HepG2 (cell line): ENCODE data around the gene TFE3. TPM values are rescaled to one million over a fixed set of nuclear protein-coding genes. Genes with fewer than 3 reads are reported as not detected.

Source experiments
- ATAC-seq: fragments of 200-7000 bp; cut with Tn5 transposase; 3 replicates; pipeline ENCODE4 v1.9.1; 2020; ENCODE audit warnings: mild to moderate bottlenecking, moderate library complexity
- BruUV-seq: library from RNA; stranded (reverse); fragments of 400-500 nt; replicated peaks from 2 replicates; lab custom pipeline; 2021; lab: Mats Ljungman, UMichigan
- CTCF ChIA-PET: fragments of 300-600 bp; formaldehyde crosslinking; extraction: SDS; loops from one replicate; lab custom pipeline; 2021; ENCODE audit warnings: low total read pairs, inconsistent platforms, low intra/inter-chr PET ratio; lab: Yijun Ruan, JAX
- POLR2A ChIA-PET: fragments of 350-600 bp; sonication (Branson Sonifier 250); formaldehyde crosslinking; loops from one replicate; lab custom pipeline; 2020; ENCODE audit warnings: antibody characterized with exemption, inconsistent platforms; lab: Yijun Ruan, JAX
- DNase-seq: peaks from one replicate; pipeline ENCODE4 v3.0.0-alpha.2; 2015; ENCODE audit warnings: low spot score
- FAIRE-seq: peaks from 3 replicates; lab custom pipeline; 2011; peaks lifted over from hg19 to GRCh38; lab: Jason Lieb, UNC
- H2AFZ ChIP-seq: one replicate; pipeline ENCODE4 v1.6.1; 2011; ENCODE audit warnings: low read length, inconsistent platforms
- H3K27ac ChIP-seq: fragments of 300-600 bp; 3 replicates; pipeline ENCODE4 v1.8.0; 2011; ENCODE audit warnings: mixed run types, mild to moderate bottlenecking, mixed read lengths, low read length, inconsistent platforms; ENCODE audit not compliant: insufficient read depth; ENCODE audit errors: extremely low read length
- H3K27me3 ChIP-seq, 2 experiments: fragments of 200-600 bp in 1 of 2; 2 replicates in 1 of 2; 3 replicates in 1 of 2; pipeline versions ENCODE4 v1.6.0 to v1.8.0; 2011; ENCODE audit warnings: low read length in 2 of 2, mild to moderate bottlenecking in 2 of 2, moderate library complexity in 2 of 2, inconsistent platforms in 1 of 2; ENCODE audit not compliant: insufficient read depth in 2 of 2, control insufficient read depth in 1 of 2
- H3K36me3 ChIP-seq, 2 experiments: fragments of 200-600 bp in 1 of 2; replicated peaks in 1 of 2; 2 replicates in 1 of 2; 3 replicates in 1 of 2; pipeline versions ENCODE4 v1.5.1 to v1.8.0; 2011; ENCODE audit warnings: low read length in 2 of 2, inconsistent platforms in 1 of 2; ENCODE audit not compliant: insufficient read depth in 2 of 2, control insufficient read depth in 1 of 2
- H3K4me1 ChIP-seq: 2 replicates; pipeline ENCODE4 v1.5.1; 2012; ENCODE audit warnings: low read length, inconsistent platforms; ENCODE audit not compliant: insufficient read depth
- H3K4me2 ChIP-seq: 2 replicates; pipeline ENCODE4 v1.6.0; 2011; ENCODE audit warnings: low read depth, low read length, inconsistent platforms
- H3K4me3 ChIP-seq, 3 experiments: fragments of 200-600 bp in 1 of 3; sonication (generic), shearing (Covaris generic) in 1 of 3; replicated peaks in 1 of 3; 2 replicates each; pipeline ENCODE4 v1.5.1; 2011 to 2016; ENCODE audit warnings: low read length in 3 of 3, inconsistent platforms in 2 of 3, low read depth in 2 of 3, mild to moderate bottlenecking in 2 of 3, control low read depth in 1 of 3, mixed read lengths in 1 of 3; ENCODE audit not compliant: insufficient read depth in 1 of 3
- H3K79me2 ChIP-seq: one replicate; pipeline ENCODE4 v1.6.1; 2011; ENCODE audit warnings: low read length, inconsistent platforms; ENCODE audit not compliant: insufficient read depth
- H3K9ac ChIP-seq: 2 replicates; pipeline ENCODE4 v1.6.0; 2011; ENCODE audit warnings: mild to moderate bottlenecking, low read depth, low read length, inconsistent platforms; ENCODE audit not compliant: insufficient read depth
- H3K9me3 ChIP-seq: 2 replicates; pipeline ENCODE4 v1.5.1; 2012; ENCODE audit warnings: mild to moderate bottlenecking, low read length
- H4K20me1 ChIP-seq: 2 replicates; pipeline ENCODE4 v1.6.0; 2011; ENCODE audit warnings: inconsistent platforms, mild to moderate bottlenecking, low read length, moderate library complexity; ENCODE audit not compliant: insufficient read depth
- ARHGAP35 ChIP-seq: sonication (generic); formaldehyde crosslinking; IDR thresholded peaks from 2 replicates; pipeline ENCODE4 v1.9.0; 2022; ENCODE audit warnings: mild to moderate bottlenecking, inconsistent platforms, moderate library complexity, missing genetic modification reagents, borderline replicate concordance
- ATF3 ChIP-seq: sonication (generic); formaldehyde crosslinking; IDR thresholded peaks from 2 replicates; pipeline ENCODE4 v1.4.0; 2020; ENCODE audit warnings: missing genetic modification reagents
- ATRX ChIP-seq: sonication (generic); formaldehyde crosslinking; IDR thresholded peaks from 2 replicates; pipeline ENCODE4 v1.4.0; 2020; ENCODE audit warnings: missing genetic modification reagents, borderline replicate concordance
- FOXA3 ChIP-seq: IDR thresholded peaks from 2 replicates; pipeline ENCODE4 v1.6.1; 2016; ENCODE audit warnings: missing genetic modification reagents, missing compliant biosample characterization
- MAF1 ChIP-seq: sonication (generic); formaldehyde crosslinking; IDR thresholded peaks from 2 replicates; pipeline ENCODE4 v1.5.0; 2020; ENCODE audit warnings: missing genetic modification reagents, borderline replicate concordance
- SP4 ChIP-seq: sonication (generic); formaldehyde crosslinking; IDR thresholded peaks from 2 replicates; pipeline ENCODE4 v1.8.1; 2023; ENCODE audit warnings: mild to moderate bottlenecking, missing genetic modification reagents
- TAF15 ChIP-seq: fragments of 200-400 bp; formaldehyde crosslinking; IDR thresholded peaks from one replicate; pipeline ENCODE4 v1.6.1; 2018; ENCODE audit warnings: mild to moderate bottlenecking, low read depth, low read length; ENCODE audit not compliant: poor library complexity, severe bottlenecking
- ZFP91 ChIP-seq: sonication (generic); formaldehyde crosslinking; IDR thresholded peaks from 2 replicates; pipeline ENCODE4 v1.9.0; 2022; ENCODE audit warnings: missing genetic modification reagents, mild to moderate bottlenecking, borderline replicate concordance
- ZNF329 ChIP-seq: sonication (generic); formaldehyde crosslinking; IDR thresholded peaks from 2 replicates; pipeline ENCODE4 v1.9.0; 2021; ENCODE audit warnings: low read depth, mild to moderate bottlenecking, missing genetic modification reagents
- ZNF589 ChIP-seq: sonication (generic); formaldehyde crosslinking; conservative IDR thresholded peaks from 2 replicates; pipeline ENCODE4 v1.8.0; 2022; ENCODE audit warnings: mild to moderate bottlenecking, moderate library complexity, missing genetic modification reagents
- ZNF724P ChIP-seq: sonication (generic); formaldehyde crosslinking; IDR thresholded peaks from 2 replicates; pipeline ENCODE4 v1.8.0; 2022; ENCODE audit warnings: missing genetic modification reagents, borderline replicate concordance
- ZNF788 ChIP-seq: sonication (generic); formaldehyde crosslinking; IDR thresholded peaks from 2 replicates; pipeline ENCODE4 v1.5.0; 2020; ENCODE audit warnings: mild to moderate bottlenecking, missing genetic modification reagents, borderline replicate concordance
- WGBS: methylation state at CpG from one replicate; pipeline ENCODE4 v1.1.6; 2017; ENCODE audit warnings: low lambda C conversion rate; 5-methylcytosine and 5-hydroxymethylcytosine counted together
- in situ Hi-C: cut with HindIII; loops from 2 replicates; pipeline ENCODE4 v1.10.0; 2017; ENCODE audit warnings: low pct_unique_long_range_greater_than_20kb; ENCODE audit not compliant: extremely low pct_ligation_motif_present
- intact Hi-C: fragments of 100-400 bp; cut with micrococcal nuclease; formaldehyde crosslinking; loops from one replicate; pipeline ENCODE4 v1.10.0; 2022; ENCODE audit not compliant: unreplicated experiment
- polyA plus RNA-seq, 8 experiments: library from polyadenylated mRNA; depleted of rRNA in 3 of 8; stranded (reverse) in 7 of 8; unstranded in 1 of 8; fragments of >200 nt; fragmentation: Illumina TruSeq in 4 of 8; extraction: Trizol in 4 of 8; gene quantifications; 2 replicates each; pipeline versions ENCODE4 v1.2.1 to v1.2.3, GENCODE V29; 2011 to 2016; ENCODE audit warnings: low read depth in 4 of 8, missing spikeins in 1 of 8, mixed read lengths in 1 of 8; ENCODE audit not compliant: insufficient read depth in 1 of 8
- total RNA-seq, 5 experiments: library from RNA; depleted of rRNA; stranded (reverse); fragments of >200 nt; fragmentation: Illumina TruSeq; extraction: Trizol; gene quantifications; 2 replicates each; pipeline ENCODE4 v1.2.3, GENCODE V29; 2016; ENCODE audit warnings: low read depth in 1 of 5
- TF ChIP-seq, protein P1 (sequence below): sonication (generic); formaldehyde crosslinking; IDR thresholded peaks from 2 replicates; pipeline ENCODE4 v1.4.0; 2020; ENCODE audit warnings: missing genetic modification reagents, borderline replicate concordance
- TF ChIP-seq, protein P2 (sequence below), 2 experiments: sonication (generic) in 1 of 2; formaldehyde crosslinking in 1 of 2; IDR thresholded peaks; 2 replicates each; pipeline versions ENCODE4 v1.4.0 to v1.6.1; 2016 to 2020; ENCODE audit warnings: borderline replicate concordance in 1 of 2, low read depth in 1 of 2, mild to moderate bottlenecking in 1 of 2, missing genetic modification reagents in 1 of 2

TFE3 gene
- total and polyA plus RNA-seq, 2 of the 13 experiments (the other 11 are each of a cell fraction or from before 2014, with no cell fraction given): 8.3 to 12.3 TPM

GRCh38 chrX:48983081-48983480 lies 60.1 kb downstream of the TFE3 start:
- POLR2A ChIA-PET: no interaction called here
- in situ Hi-C loops (no loop called here), intact Hi-C loops (no loop called here)
- no peak overlapping the region for H2AFZ ChIP-seq
- 96% methylated on average over 13 of the region's 17 CpGs for WGBS
- no TSS peak for BruUV-seq
- no peaks in the 10 kb centered on the region for H4K20me1 ChIP-seq
- no peaks in the 10 kb centered on the region for H3K4me1 ChIP-seq
- no peak overlapping the region for H3K9ac ChIP-seq
- no peaks in the 10 kb centered on the region for H3K27me3 ChIP-seq
- no peak for FAIRE-seq
- no peak overlapping the region for H3K4me2 ChIP-seq
- H3K79me2 ChIP-seq: no peaks in the 10 kb centered on the region
- H3K36me3 ChIP-seq: peaks cover 13 to 26% of the 10 kb centered on the region in 2 experiments; a peak in 4 of 5 replicates
- no peak overlapping the region for H3K4me3 ChIP-seq
- H3K9me3 ChIP-seq: no peaks in the 10 kb centered on the region
- no peak for ATAC-seq
- DNase-seq: no peak
- CTCF ChIA-PET: no interaction called here
- no peak overlapping the region for H3K27ac ChIP-seq
- TF ChIP-seq ZFP91 (CRISPR knock-in tag): no peak
- TF ChIP-seq MAF1 (CRISPR knock-in tag): no peak
- TF ChIP-seq ATF3 (CRISPR knock-in tag): no peak
- no peak for TF ChIP-seq ZNF724P (CRISPR knock-in tag)
- TF ChIP-seq ZNF589 (CRISPR knock-in tag): no peak
- no peak for TF ChIP-seq ZNF329
- no peak for TF ChIP-seq ZNF788 (CRISPR knock-in tag)
- no peak for TF ChIP-seq SP4 (CRISPR knock-in tag)
- TF ChIP-seq FOXA3: no peak
- TF ChIP-seq, protein P1, sequence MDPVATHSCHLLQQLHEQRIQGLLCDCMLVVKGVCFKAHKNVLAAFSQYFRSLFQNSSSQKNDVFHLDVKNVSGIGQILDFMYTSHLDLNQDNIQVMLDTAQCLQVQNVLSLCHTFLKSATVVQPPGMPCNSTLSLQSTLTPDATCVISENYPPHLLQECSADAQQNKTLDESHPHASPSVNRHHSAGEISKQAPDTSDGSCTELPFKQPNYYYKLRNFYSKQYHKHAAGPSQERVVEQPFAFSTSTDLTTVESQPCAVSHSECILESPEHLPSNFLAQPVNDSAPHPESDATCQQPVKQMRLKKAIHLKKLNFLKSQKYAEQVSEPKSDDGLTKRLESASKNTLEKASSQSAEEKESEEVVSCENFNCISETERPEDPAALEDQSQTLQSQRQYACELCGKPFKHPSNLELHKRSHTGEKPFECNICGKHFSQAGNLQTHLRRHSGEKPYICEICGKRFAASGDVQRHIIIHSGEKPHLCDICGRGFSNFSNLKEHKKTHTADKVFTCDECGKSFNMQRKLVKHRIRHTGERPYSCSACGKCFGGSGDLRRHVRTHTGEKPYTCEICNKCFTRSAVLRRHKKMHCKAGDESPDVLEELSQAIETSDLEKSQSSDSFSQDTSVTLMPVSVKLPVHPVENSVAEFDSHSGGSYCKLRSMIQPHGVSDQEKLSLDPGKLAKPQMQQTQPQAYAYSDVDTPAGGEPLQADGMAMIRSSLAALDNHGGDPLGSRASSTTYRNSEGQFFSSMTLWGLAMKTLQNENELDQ (CRISPR knock-in tag): no peak
- TF ChIP-seq ATRX: no peak
- no peak for TF ChIP-seq TAF15
- TF ChIP-seq, protein P2, sequence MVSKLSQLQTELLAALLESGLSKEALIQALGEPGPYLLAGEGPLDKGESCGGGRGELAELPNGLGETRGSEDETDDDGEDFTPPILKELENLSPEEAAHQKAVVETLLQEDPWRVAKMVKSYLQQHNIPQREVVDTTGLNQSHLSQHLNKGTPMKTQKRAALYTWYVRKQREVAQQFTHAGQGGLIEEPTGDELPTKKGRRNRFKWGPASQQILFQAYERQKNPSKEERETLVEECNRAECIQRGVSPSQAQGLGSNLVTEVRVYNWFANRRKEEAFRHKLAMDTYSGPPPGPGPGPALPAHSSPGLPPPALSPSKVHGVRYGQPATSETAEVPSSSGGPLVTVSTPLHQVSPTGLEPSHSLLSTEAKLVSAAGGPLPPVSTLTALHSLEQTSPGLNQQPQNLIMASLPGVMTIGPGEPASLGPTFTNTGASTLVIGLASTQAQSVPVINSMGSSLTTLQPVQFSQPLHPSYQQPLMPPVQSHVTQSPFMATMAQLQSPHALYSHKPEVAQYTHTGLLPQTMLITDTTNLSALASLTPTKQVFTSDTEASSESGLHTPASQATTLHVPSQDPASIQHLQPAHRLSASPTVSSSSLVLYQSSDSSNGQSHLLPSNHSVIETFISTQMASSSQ (IDR thresholded peaks at IDR 0.05; ENCODE audit: low read depth): no peak
- TF ChIP-seq, protein P2 (CRISPR knock-in tag; IDR thresholded peaks at IDR 0.05; ENCODE audit: borderline replicate concordance): no peak
- no peak for TF ChIP-seq ARHGAP35
